ENCODE data around the gene EXOC3L4. TPM values are rescaled to one million over a fixed set of nuclear protein-coding genes. Genes with fewer than 3 reads are reported as not detected.
A peak's percentile ranks its signal among the peaks of the same experiment; 100 is the strongest.

Gene EXOC3L4
- total and polyA plus RNA-seq, 9 of the 15 experiments (the other 6 are each of a cell fraction or from before 2014, with no cell fraction given), result 0.10 to 6.7 (median 0.98) TPM; not detected in 1

- no peak for TF ChIP-seq COPS2 (conservative IDR thresholded peaks at IDR 0.05)
- no peak for TF ChIP-seq FUS (optimal IDR thresholded peaks at IDR 0.05; ENCODE audit: low read depth, low read length)
- TF ChIP-seq FOXK2 (conservative IDR thresholded peaks at IDR 0.05 in 1 of 2, IDR thresholded peaks at IDR 0.05 in 1 of 2; ENCODE audit: low read depth in 2 of 2), result no peak
- TF ChIP-seq, protein P1, sequence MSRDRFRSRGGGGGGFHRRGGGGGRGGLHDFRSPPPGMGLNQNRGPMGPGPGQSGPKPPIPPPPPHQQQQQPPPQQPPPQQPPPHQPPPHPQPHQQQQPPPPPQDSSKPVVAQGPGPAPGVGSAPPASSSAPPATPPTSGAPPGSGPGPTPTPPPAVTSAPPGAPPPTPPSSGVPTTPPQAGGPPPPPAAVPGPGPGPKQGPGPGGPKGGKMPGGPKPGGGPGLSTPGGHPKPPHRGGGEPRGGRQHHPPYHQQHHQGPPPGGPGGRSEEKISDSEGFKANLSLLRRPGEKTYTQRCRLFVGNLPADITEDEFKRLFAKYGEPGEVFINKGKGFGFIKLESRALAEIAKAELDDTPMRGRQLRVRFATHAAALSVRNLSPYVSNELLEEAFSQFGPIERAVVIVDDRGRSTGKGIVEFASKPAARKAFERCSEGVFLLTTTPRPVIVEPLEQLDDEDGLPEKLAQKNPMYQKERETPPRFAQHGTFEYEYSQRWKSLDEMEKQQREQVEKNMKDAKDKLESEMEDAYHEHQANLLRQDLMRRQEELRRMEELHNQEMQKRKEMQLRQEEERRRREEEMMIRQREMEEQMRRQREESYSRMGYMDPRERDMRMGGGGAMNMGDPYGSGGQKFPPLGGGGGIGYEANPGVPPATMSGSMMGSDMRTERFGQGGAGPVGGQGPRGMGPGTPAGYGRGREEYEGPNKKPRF (IDR thresholded peaks at IDR 0.05; ENCODE audit: low read depth, low read length), result no peak
- no peak for TF ChIP-seq CBFA2T2 (conservative IDR thresholded peaks at IDR 0.05)
- TF ChIP-seq ZNF830 (CRISPR knock-in tag; IDR thresholded peaks at IDR 0.05), result no peak
- no peak for TF ChIP-seq MEF2D (tag; conservative IDR thresholded peaks at IDR 0.05; ENCODE audit: low read depth)
- TF ChIP-seq PRPF4 (IDR thresholded peaks at IDR 0.05; ENCODE audit: insufficient read depth, low read depth, low read length, poor library complexity, severe bottlenecking), result no peak
- TF ChIP-seq JUN (IDR thresholded peaks at IDR 0.05; ENCODE audit: borderline replicate concordance, low read depth, low read length), result no peak
- TF ChIP-seq JUN (CRISPR knock-in tag; IDR thresholded peaks at IDR 0.05; ENCODE audit: borderline replicate concordance), result no peak
- TF ChIP-seq CEBPG (CRISPR knock-in tag; IDR thresholded peaks at IDR 0.05), result no peak
- TF ChIP-seq CEBPG (tag; conservative IDR thresholded peaks at IDR 0.05 in 1 of 2, IDR thresholded peaks at IDR 0.05 in 1 of 2), result peak in 1 of 2 experiments; percentile 21; a peak in 1 of 4 replicates
- no peak for TF ChIP-seq U2AF1 (optimal IDR thresholded peaks at IDR 0.05; ENCODE audit: low read depth, low read length)
- TF ChIP-seq HNRNPUL1 (IDR thresholded peaks at IDR 0.05; ENCODE audit: low read length), result no peak
- TF ChIP-seq GTF3C2 (IDR thresholded peaks at IDR 0.05; ENCODE audit: borderline replicate concordance, extremely low read depth, insufficient read length), result no peak
- no peak for TF ChIP-seq SNIP1 (IDR thresholded peaks at IDR 0.05; ENCODE audit: low read depth)
- TF ChIP-seq PKNOX1 (IDR thresholded peaks at IDR 0.05), result peak; percentile 97
- TF ChIP-seq ZZZ3 (IDR thresholded peaks at IDR 0.05), result no peak
- TF ChIP-seq KLF13 (tag; IDR thresholded peaks at IDR 0.05; ENCODE audit: borderline replicate concordance, low read depth), result no peak
- TF ChIP-seq NR2C2 (CRISPR knock-in tag; IDR thresholded peaks at IDR 0.05), result no peak
- peak; percentile 69 for TF ChIP-seq NR2C2 (tag; IDR thresholded peaks at IDR 0.05)
- no peak for TF ChIP-seq NFE2 (IDR thresholded peaks at IDR 0.05; ENCODE audit: low read depth)
- TF ChIP-seq ZKSCAN3 (CRISPR knock-in tag; IDR thresholded peaks at IDR 0.05), result no peak
- no peak for TF ChIP-seq ARHGAP35 (IDR thresholded peaks at IDR 0.05; ENCODE audit: partially characterized antibody)
These were observed 27.5 kb downstream of the EXOC3L4 start (continued) for GRCh38 chr14:103121846-103122584.
